Superior temporal gyrus (tissue), 1 donor: ENCODE data around the gene FGF18.
"Not testable (repeated sequence)": the region's sequence is repeated elsewhere in the genome, so short reads cannot be mapped to it uniquely, and the experiment has no call there.

Experiments used
- DNase-seq: peaks from one replicate; pipeline ENCODE4 v3.0.0-alpha.2; 2016; ENCODE audit errors: extremely low spot score

The FGF18 gene

DNA sequence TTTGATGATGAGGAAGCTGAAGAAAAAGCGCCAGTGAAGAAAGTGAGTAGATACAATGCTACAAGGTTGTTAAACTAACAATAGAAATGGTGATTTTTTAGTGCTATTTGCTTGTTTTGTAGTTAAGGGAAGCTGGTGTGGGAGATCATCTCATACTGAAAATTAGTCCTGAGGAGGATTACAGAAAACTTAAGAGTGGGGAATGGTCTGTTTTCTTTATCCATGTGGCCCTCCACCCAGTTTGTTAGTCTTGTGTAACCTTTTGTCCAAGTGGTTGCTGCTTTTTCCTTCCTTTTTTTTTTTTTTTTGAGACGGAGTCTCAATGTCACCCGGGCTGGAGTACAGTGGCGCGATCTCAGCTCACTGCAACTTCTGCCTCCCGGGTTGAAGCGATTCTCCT lies 19.3 kb upstream of the FGF18 start:
- DNase-seq = no peak

DNA sequence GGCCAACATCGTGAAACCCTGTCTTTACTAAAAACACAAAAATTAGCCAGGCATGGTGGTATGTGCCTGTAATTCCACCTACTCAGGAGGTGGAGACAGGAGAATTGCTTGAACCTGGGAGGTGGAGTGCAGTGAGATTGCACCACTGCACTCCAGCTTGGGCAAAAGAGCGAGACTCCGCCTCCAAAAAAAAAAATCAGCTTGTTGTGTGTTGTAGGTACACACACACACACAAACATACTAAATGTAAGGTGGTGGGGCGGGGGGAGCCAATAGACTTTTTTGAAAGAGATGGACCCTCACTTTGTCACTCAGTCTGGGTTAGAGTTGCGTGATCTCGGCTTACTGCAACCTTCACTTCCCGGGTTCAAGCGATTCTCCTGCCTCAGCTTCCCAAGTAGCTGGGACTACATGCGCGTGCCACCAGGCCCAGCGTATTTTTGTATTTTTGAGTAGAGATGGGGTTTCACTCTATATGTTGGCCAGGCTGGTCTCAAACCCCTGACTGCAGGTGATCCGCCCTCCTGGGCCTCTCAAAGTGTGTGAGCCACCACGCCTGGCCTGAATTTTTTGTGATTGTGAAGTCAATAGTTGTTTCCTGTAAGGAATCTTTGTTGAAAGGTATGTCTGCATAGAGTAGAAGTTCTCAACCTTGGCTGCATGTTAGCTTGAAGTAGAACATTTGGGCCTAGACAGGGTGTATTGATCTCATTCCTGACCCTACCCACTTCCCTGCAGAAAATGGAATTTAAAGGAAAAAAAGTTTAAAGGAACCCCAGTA lies 18.1 kb upstream of the FGF18 start:
- no peak for DNase-seq

GRCh38 chr5:171402751-171403150 lies 16.7 kb upstream of the FGF18 start:
- DNase-seq = not testable (repeated sequence)

GRCh38 chr5:171405615-171406014 lies 13.8 kb upstream of the FGF18 start:
- DNase-seq = no peak

GRCh38 chr5:171407234-171407633 lies 12.2 kb upstream of the FGF18 start:
- no peak for DNase-seq

GRCh38 chr5:171409164-171410136 lies 10.0 kb upstream of the FGF18 start:
- DNase-seq = no peak

DNA sequence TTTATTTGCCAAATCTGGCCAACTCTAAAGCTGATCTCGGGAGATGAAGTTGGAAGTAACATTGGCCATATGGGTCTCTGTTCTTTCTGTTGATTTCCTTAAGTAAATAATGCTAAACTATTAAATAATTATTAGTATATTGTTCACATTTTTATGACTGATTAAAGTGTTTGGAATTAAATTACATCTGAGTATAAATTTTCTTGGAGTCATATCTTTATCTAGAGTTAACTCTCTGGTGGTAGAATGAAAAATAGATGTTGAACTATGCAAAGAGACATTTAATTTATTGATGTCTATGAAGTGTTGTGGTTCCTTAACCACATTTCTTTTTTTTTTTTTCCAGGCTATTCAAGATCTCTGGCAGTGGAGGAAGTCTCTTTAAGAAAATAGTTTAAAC lies 9.3 kb upstream of the FGF18 start:
- DNase-seq = no peak

- DNase-seq = no peak
Observed at GRCh38 chr5:171412186-171412585, 7.3 kb upstream of the FGF18 start.

DNA sequence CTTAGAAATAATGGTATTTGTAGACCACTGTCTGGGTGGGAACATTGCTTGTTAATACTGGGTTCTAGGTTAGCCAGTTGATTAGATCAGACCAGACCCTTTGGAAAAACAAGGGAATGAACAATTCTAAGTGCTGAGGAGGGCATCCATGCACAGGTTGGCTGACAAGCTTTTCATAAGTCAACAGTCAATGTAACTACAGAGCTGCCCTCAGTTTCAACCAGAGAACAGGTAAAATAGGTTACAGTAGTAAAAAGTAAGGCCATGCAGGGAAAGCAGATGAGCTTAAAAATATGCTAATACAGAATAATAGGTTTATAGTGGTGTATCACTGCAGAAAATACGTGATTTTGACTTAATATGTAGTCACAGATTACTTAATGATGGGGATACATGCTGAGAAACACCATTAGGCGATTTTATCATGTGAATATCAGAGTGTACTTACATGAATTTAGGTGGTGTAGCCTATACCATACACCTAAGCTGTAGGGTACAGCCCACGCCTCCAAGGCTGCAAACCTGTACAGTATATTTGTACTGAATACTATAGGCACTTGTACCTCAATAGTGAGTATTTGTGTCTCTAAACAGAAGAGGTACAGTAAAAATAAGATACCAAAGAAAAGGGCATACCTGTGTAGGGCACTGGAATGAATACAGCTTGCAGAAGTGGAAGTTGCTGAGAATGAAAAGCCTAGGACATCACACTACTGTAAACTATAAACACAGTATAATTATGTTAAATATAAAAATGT lies 6.1 kb upstream of the FGF18 start:
- no peak for DNase-seq

DNA sequence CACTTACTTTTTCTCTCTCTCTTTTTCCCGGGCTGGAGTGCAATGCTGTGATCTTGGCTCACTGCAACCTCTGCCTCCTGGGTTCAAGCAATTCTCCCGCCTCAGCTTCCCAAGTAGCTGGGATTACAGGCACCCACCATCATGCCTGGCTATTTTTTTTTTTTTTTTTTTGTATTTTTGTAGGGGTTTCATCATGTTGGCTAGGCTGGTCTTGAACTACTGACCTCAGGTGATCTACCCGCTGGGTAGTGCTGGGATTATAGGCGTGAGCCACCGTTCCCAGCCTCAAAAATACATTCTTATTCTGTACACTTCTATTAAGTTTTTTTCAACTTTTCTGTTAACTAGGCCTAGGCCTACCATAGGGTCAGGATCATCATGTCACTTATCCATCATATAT lies 5.5 kb upstream of the FGF18 start:
- DNase-seq = not testable (repeated sequence)

DNA sequence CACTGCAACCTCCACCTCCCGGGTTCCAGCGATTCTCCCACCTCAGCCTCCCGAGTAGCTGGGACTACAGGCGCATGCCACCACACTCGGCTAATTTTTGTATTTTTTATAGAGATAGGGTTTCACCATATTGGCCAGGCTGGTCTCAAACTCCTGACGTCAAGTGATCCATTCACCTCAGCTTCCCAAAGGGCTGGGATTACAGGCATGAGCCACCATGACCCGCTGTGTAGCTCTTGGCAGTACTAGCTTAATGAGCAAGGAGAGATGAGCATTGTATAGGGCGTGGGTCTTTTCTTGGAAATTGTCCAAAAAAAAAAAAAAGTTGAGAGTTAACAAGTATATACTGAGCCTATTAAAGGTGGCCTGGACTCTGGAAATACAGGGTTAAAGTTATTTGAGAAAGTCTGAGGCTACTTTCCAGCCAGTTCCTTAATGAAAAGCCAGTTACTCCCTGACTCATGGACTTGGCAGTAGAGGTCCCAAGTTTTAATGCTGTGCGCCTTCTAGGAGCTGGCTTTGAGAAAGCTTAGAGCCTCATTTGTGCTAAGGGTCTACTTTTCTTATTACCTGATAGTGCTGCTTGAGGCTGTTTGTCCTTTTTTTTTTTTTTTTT lies 4.2 kb upstream of the FGF18 start:
- DNase-seq = no peak

DNA sequence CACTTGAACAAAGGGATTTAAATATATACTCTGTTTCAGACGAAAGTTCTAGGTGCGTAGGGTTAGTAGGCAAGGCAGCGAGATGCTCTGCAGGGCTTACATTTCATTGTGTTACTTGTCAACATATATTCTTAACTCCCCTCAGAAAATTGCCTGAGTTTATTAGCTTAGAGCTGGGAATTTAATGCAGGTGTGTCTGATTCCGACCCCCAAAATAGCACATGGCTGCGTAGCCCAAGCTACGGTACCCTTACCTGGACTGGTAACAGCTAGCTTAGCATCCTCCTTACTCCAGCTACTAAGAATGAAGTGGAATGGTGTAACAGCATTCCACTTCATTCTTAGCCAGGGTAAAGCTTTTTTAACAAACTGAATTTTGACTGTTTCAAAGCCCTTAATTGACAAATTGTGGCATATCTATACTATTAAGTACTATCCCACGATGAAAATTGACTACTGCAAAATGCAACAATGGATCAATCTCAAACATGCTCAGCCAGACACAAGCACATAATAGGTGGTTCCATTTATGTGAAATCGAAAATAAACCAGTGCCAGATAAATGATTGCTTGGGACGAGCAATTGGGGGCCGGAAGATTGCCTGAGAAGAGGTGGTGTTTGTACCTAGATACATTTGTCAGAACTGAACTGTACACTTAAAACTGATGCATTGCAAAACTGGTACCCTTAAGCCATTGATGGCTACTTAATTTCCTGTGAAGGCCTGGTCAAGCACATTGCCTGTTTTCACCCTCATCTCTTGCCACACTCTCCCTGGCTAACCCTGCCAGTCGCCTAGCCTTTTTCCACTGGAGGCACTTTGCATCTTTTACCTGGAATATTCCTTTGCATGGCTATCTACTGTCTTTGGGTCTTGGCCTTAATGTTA lies 3.0 kb upstream of the FGF18 start:
- no peak for DNase-seq

GRCh38 chr5:171418316-171418981 lies 998 bp upstream of the FGF18 start:
- peak; percentile 66 for DNase-seq

DNA sequence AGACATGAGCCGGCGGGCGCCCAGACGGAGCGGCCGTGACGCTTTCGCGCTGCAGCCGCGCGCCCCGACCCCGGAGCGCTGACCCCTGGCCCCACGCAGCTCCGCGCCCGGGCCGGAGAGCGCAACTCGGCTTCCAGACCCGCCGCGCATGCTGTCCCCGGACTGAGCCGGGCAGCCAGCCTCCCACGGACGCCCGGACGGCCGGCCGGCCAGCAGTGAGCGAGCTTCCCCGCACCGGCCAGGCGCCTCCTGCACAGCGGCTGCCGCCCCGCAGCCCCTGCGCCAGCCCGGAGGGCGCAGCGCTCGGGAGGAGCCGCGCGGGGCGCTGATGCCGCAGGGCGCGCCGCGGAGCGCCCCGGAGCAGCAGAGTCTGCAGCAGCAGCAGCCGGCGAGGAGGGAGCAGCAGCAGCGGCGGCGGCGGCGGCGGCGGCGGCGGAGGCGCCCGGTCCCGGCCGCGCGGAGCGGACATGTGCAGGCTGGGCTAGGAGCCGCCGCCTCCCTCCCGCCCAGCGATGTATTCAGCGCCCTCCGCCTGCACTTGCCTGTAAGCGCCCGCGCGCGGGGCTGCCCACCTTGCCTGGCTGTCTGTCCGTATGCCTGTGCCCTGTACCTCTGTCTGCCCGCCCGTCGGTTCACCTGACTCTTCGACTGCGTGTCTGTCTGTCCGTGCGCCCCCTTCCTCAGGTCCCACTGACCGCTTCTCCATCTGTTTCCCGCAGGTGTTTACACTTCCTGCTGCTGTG lies 412 bp downstream of the FGF18 start:
- no peak for DNase-seq

GRCh38 chr5:171420431-171421241 lies 1.2 kb downstream of the FGF18 start:
- DNase-seq = peak; percentile 68

DNA sequence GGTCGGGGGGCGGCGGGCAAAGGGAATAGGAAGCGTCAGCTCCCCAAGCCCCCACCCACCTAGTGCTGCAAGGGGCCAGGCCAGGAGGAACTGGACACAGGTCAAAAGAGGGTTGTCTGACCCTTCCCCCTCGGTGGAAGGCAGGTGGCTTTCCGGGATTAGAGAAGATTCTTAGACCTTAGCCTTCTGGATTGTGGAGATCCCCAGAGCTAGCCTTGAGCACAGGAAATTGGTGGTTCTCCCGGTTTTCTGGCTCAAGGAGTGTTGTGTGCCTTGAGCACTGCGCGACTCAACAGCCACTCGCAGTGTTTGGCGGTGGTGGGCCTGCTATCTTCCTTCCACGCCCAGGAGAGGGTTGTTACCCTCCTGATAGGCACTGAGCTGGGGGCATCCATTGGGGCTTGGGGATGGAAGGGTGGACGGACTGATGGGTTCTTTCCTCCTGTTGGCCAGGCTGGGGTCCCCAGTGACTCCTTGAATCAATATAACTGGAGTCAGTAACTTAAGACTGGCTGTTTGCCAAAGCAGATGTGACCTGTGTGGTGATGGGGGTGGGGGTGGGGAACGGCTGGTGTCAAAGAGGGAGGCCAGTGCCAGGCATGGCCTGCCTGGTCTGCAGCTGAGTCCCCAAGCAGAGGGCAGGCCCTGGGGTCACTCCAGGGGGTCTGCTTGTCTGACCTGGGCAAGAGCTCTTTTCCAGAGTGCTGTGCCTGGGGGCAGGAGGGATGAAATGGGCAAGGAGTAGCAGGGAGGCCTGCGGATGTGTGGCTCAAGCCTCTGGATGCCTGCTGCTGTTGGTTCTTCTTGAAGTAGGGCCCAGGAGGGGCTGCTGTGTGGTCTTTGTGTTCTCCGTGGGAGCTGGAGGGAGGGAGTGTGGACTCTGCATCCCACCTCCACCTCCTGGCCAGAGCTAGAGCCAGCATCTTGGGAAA lies 2.1 kb downstream of the FGF18 start:
- no peak for DNase-seq

DNA sequence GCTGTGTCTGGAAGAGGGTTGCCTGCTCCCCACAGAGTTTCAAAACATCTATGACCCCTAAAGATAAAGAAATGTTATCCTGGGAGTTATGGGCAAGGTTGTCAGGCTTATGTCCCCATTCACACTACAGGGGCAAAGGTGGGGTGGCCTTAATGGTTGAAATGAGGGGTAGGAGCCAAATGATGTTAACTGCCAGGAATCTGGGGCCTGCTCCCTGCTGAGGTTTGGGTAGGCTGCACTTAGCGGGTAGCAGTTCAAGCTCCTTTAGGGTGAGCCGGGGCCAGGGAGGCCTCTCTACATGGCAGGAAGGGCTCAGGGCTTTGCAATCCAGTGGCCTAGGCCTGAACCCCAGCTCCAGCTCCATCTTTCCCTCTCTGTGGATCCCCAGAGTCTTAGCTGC lies 3.0 kb downstream of the FGF18 start:
- DNase-seq = no peak
